Measurements from ENCODE around the gene PRXL2A. TPM values are rescaled to one million over a fixed set of nuclear protein-coding genes. Genes with fewer than 3 reads are reported as not detected.

The PRXL2A gene
- total and polyA plus RNA-seq, 2 of the 4 experiments (the other 2 are of a cell fraction), result 0.90 to 0.92 TPM

DNA sequence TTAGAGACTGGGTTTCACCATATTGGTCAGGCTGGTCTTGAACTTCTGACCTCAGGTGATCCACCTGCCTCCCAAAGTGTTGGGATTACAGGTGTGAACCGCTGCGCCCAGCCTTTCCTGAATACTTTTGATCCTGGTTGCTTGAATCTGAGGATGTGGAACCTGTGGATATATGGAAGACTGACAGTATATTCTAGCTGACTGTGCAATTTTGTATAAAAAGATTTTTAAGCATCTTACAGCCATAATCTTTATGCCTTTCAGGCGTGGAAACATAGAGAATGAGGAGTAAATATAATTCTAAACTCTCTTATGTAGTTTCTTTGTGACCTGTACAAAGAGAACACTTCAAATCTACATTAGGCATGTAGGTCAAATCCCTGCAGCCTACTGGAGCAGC, 61.9 kb downstream of the PRXL2A start:
- Histone ChIP-seq H3K36me3 (ENCODE audit: control insufficient read depth, insufficient read depth, low read length) (peaks cover 4% of the 10 kb centered on the region; the same call in 1 of the 2 replicates), H3K4me1 (ENCODE audit: control insufficient read depth, insufficient read depth, low read length) (peaks cover 30% of the 10 kb centered on the region)

More for the DNA sequence above, 61.9 kb downstream of the PRXL2A start:
- H3K18ac ChIP-seq (ENCODE audit: low read depth, low read length), result no peak overlapping the region
- no peak for ATAC-seq (ENCODE audit: low read depth)
- no peak overlapping the region for H3K4me2 ChIP-seq (ENCODE audit: low read depth, low read length)
- no peak overlapping the region for H3K23ac ChIP-seq (ENCODE audit: low read depth, low read length)
- no peak overlapping the region for H3K9ac ChIP-seq (ENCODE audit: low read depth, low read length)
- H2AK9ac ChIP-seq (replicated peaks; ENCODE audit: low read depth, low read length, poor library complexity), result no peak overlapping the region
- H3K4ac ChIP-seq (ENCODE audit: low read depth, low read length), result no peak overlapping the region
- H3K56ac ChIP-seq (ENCODE audit: extremely low read depth, insufficient read depth, low read length), result no peak overlapping the region
- WGBS, 2 experiments (ENCODE audit: extremely low coverage in 2 of 2, insufficient read length in 1 of 2), result no CpG with 5 or more reads among the region's 3 CpGs
- H2BK20ac ChIP-seq (ENCODE audit: low read depth, low read length), result no peak overlapping the region
- in situ Hi-C loops (cut with MboI; ENCODE audit: low sequenced_read_pairs) (loop anchor here (25.0 kb wide), 1 partner anchor 308 kb away; no protein-coding TSS in a partner anchor), intact Hi-C loops (cut with micrococcal nuclease) (no loop called here), dilution Hi-C loops (cut with HindIII; ENCODE audit: low sequenced_read_pairs, unreplicated experiment) (no loop called here)
- H4K20me1 ChIP-seq (ENCODE audit: insufficient read depth, low read length), result peaks cover 26% of the 10 kb centered on the region
- H3K27me3 ChIP-seq (ENCODE audit: control insufficient read depth, insufficient read depth, low read length), result no peaks in the 10 kb centered on the region
- no peak overlapping the region for H2AK5ac ChIP-seq (ENCODE audit: low read depth, low read length)
- peak; percentile 94 for TF ChIP-seq MAFK (IDR thresholded peaks at IDR 0.05; ENCODE audit: low read depth, low read length)
- TF ChIP-seq, protein P1, sequence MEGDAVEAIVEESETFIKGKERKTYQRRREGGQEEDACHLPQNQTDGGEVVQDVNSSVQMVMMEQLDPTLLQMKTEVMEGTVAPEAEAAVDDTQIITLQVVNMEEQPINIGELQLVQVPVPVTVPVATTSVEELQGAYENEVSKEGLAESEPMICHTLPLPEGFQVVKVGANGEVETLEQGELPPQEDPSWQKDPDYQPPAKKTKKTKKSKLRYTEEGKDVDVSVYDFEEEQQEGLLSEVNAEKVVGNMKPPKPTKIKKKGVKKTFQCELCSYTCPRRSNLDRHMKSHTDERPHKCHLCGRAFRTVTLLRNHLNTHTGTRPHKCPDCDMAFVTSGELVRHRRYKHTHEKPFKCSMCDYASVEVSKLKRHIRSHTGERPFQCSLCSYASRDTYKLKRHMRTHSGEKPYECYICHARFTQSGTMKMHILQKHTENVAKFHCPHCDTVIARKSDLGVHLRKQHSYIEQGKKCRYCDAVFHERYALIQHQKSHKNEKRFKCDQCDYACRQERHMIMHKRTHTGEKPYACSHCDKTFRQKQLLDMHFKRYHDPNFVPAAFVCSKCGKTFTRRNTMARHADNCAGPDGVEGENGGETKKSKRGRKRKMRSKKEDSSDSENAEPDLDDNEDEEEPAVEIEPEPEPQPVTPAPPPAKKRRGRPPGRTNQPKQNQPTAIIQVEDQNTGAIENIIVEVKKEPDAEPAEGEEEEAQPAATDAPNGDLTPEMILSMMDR (conservative IDR thresholded peaks at IDR 0.05; ENCODE audit: low read depth, low read length), result no peak
- H2BK15ac ChIP-seq (ENCODE audit: low read depth, low read length), result no peak overlapping the region
- H4K8ac ChIP-seq (ENCODE audit: low read depth in 2 of 2, low read length in 2 of 2), result no peak overlapping the region
- no peak overlapping the region for H4K5ac ChIP-seq (ENCODE audit: low read depth, low read length)
- no peak overlapping the region for H4K91ac ChIP-seq (ENCODE audit: insufficient read depth, low read depth, low read length)
- H3K14ac ChIP-seq (replicated peaks; ENCODE audit: low read depth, low read length), result no peak overlapping the region
- peaks cover 35% of the 10 kb centered on the region for H3K9me1 ChIP-seq (ENCODE audit: insufficient read depth, low read length)
- peaks cover 35 to 78% of the 10 kb centered on the region in 2 experiments for H3K79me1 ChIP-seq (ENCODE audit: low read depth in 1 of 2, low read length in 2 of 2)
- H2BK120ac ChIP-seq (ENCODE audit: low read depth, low read length), result no peak overlapping the region
- no peak overlapping the region for H3K4me3 ChIP-seq (ENCODE audit: insufficient read depth, low read depth, low read length)
- no peak overlapping the region for H2BK5ac ChIP-seq (ENCODE audit: low read depth, low read length, poor library complexity, severe bottlenecking)
- no TSS peak for BruUV-seq (replicated peaks)
- DNase-seq, result no peak
- POLR2A ChIA-PET (ENCODE audit: unreplicated experiment), result no interaction called here
- no peaks in the 10 kb centered on the region for H3K9me3 ChIP-seq (ENCODE audit: control insufficient read depth, insufficient read depth, low read length)
- no peak overlapping the region for H2AFZ ChIP-seq (replicated peaks; ENCODE audit: low read length, poor library complexity)
- CTCF ChIA-PET, result no interaction called here
- no peak overlapping the region for H3K27ac ChIP-seq (ENCODE audit: insufficient read depth, low read length)

Data from IMR-90 (cell line).